HEK293 (cell line): Measurements from ENCODE around the gene CENPV.

ENCODE experiments used
- CTCF ChIA-PET: fragments of 350-600 bp; formaldehyde crosslinking; extraction: SDS; loops from one replicate; lab custom pipeline; 2021; ENCODE audit warnings: antibody characterized with exemption; lab: Yijun Ruan, JAX
- POLR2A ChIA-PET: fragments of 300-600 bp; formaldehyde crosslinking; extraction: SDS; loops from one replicate; lab custom pipeline; 2020; ENCODE audit warnings: antibody characterized with exemption, inconsistent platforms; lab: Yijun Ruan, JAX
- H3K27ac ChIP-seq: fragments of 200-500 bp; sonication (Bioruptor generic); 2 replicates; pipeline ENCODE4 v1.5.1; 2014; ENCODE audit warnings: low read depth, low read length, control low read depth, inconsistent platforms; ENCODE audit errors: extremely low read depth
- H3K36me3 ChIP-seq, 2 experiments: fragments of 200-500 bp in 1 of 2; sonication (Bioruptor generic) in 1 of 2; 1 replicate in 1 of 2; 2 replicates in 1 of 2; pipeline ENCODE4 v1.5.1; 2014 to 2017; ENCODE audit warnings: inconsistent platforms in 2 of 2, low read length in 2 of 2; ENCODE audit not compliant: control insufficient read depth in 2 of 2, insufficient read depth in 1 of 2
- H3K4me1 ChIP-seq: fragments of 200-500 bp; sonication (Bioruptor generic); 2 replicates; pipeline ENCODE4 v1.5.1; 2014; ENCODE audit warnings: mild to moderate bottlenecking, low read length, inconsistent platforms; ENCODE audit not compliant: control insufficient read depth, insufficient read depth
- H3K4me3 ChIP-seq: 2 replicates; pipeline ENCODE4 v1.5.1; 2011; ENCODE audit warnings: low read depth, mild to moderate bottlenecking, control low read depth, low read length, moderate library complexity
- H3K9me3 ChIP-seq: fragments of 200-500 bp; sonication (Bioruptor generic); 2 replicates; pipeline ENCODE4 v1.5.1; 2014; ENCODE audit warnings: low read depth, low read length, inconsistent platforms; ENCODE audit not compliant: control insufficient read depth, insufficient read depth
- ELK4 ChIP-seq: IDR thresholded peaks from 2 replicates; pipeline ENCODE4 v1.6.1; 2011; ENCODE audit warnings: mild to moderate bottlenecking, low read depth, low read length, borderline replicate concordance
- FEZF1 ChIP-seq: fragments of 450-650 bp; formaldehyde crosslinking; IDR thresholded peaks from 2 replicates; pipeline ENCODE4 v1.5.1; 2016; ENCODE audit warnings: missing biosample characterization, missing genetic modification characterization
- PRDM1 ChIP-seq: fragments of 450-650 bp; formaldehyde crosslinking; IDR thresholded peaks from 2 replicates; pipeline ENCODE4; 2016; ENCODE audit warnings: missing biosample characterization, missing genetic modification characterization
- REST ChIP-seq: fragments of 450-650 bp; formaldehyde crosslinking; IDR thresholded peaks from 2 replicates; pipeline ENCODE4 v1.5.1; 2016; ENCODE audit warnings: missing biosample characterization, missing genetic modification characterization
- SALL2 ChIP-seq: fragments of 450-650 bp; formaldehyde crosslinking; IDR thresholded peaks from 2 replicates; pipeline ENCODE4 v1.5.0; 2017; ENCODE audit warnings: missing biosample characterization, mild to moderate bottlenecking, missing genetic modification characterization, borderline replicate concordance
- SP3 ChIP-seq: fragments of 450-650 bp; formaldehyde crosslinking; IDR thresholded peaks from 2 replicates; pipeline ENCODE4 v1.5.1; 2016; ENCODE audit warnings: missing biosample characterization, missing genetic modification characterization
- YY1 ChIP-seq: fragments of 450-650 bp; formaldehyde crosslinking; IDR thresholded peaks from 2 replicates; pipeline ENCODE4 v1.5.1; 2018; ENCODE audit warnings: missing biosample characterization, missing genetic modification characterization
- ZNF133 ChIP-seq: fragments of 450-650 bp; formaldehyde crosslinking; IDR thresholded peaks from 2 replicates; pipeline ENCODE4 v1.5.1; 2016; ENCODE audit warnings: missing biosample characterization, missing genetic modification characterization
- ZNF354C ChIP-seq: fragments of 450-650 bp; formaldehyde crosslinking; IDR thresholded peaks from 2 replicates; pipeline ENCODE4 v1.5.1; 2016; ENCODE audit warnings: missing biosample characterization, missing genetic modification characterization, low read depth, borderline replicate concordance
- ZNF362 ChIP-seq: fragments of 450-650 bp; formaldehyde crosslinking; IDR thresholded peaks from 2 replicates; pipeline ENCODE4 v1.5.1; 2016; ENCODE audit warnings: missing biosample characterization, missing genetic modification characterization
- ZNF366 ChIP-seq: fragments of 450-650 bp; formaldehyde crosslinking; conservative IDR thresholded peaks from 2 replicates; pipeline ENCODE4 v1.5.1; 2016; ENCODE audit warnings: missing biosample characterization, missing genetic modification characterization
- ZNF558 ChIP-seq: fragments of 450-650 bp; formaldehyde crosslinking; IDR thresholded peaks from 2 replicates; pipeline ENCODE4 v1.5.1; 2016; ENCODE audit warnings: missing biosample characterization, missing genetic modification characterization
- ZNF580 ChIP-seq: fragments of 450-650 bp; formaldehyde crosslinking; IDR thresholded peaks from 2 replicates; pipeline ENCODE4 v1.5.1; 2016; ENCODE audit warnings: missing biosample characterization, missing genetic modification characterization
- ZNF610 ChIP-seq: fragments of 450-650 bp; formaldehyde crosslinking; IDR thresholded peaks from 2 replicates; pipeline ENCODE4 v1.5.1; 2016; ENCODE audit warnings: missing biosample characterization, missing genetic modification characterization, borderline replicate concordance
- ZNF629 ChIP-seq: fragments of 450-650 bp; formaldehyde crosslinking; IDR thresholded peaks from 2 replicates; pipeline ENCODE4 v1.5.1; 2017; ENCODE audit warnings: missing biosample characterization, missing genetic modification characterization
- ZNF843 ChIP-seq: fragments of 450-650 bp; formaldehyde crosslinking; IDR thresholded peaks from 2 replicates; pipeline ENCODE4 v1.5.1; 2016; ENCODE audit warnings: missing biosample characterization, missing genetic modification characterization
- TF ChIP-seq, protein P1 (sequence below): fragments of 450-650 bp; formaldehyde crosslinking; IDR thresholded peaks from 2 replicates; pipeline ENCODE4 v1.5.1; 2016; ENCODE audit warnings: missing biosample characterization, missing genetic modification characterization

Gene CENPV

DNA sequence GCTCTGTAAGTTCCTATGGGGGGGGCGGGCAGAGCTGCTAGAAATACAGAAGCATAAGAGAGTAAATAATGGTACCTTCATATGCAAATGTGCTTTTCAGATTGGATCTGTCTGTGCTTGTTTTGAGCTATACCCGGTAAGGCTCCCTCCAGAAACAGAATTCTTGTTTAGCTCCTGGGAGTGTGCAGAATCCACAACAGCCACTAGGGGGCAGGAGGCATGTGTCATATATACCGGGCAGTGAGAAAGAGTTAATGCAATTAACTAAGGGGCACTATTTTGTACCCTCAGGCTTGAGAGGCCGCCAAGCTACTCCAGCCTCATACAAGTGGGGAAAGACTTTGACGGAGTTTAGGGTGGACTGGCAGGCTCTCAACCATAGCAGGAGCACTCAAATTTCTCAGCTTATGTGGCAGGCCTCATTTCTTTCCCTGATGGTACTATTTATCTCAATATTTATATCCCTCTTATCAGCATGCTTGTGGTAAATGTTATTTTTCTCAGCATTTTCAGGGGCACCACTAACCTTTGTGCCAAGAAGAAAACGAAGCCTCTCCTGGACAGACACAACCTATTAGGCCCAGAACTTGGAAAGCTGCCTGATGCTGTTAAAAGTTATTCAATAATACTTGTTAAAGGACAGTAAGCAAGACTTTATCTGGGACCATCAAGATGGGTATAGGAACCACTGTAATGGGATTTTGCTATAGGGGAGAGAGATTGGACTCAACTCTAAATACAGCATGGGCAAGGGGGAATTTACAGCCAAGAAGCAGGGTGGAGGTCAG, 10.7 kb upstream of the CENPV start (continued):
- no peak for TF ChIP-seq ZNF558
- TF ChIP-seq ZNF362 (tag by site-specific recombination), result no peak
- no peak for TF ChIP-seq FEZF1 (tag by site-specific recombination)

DNA sequence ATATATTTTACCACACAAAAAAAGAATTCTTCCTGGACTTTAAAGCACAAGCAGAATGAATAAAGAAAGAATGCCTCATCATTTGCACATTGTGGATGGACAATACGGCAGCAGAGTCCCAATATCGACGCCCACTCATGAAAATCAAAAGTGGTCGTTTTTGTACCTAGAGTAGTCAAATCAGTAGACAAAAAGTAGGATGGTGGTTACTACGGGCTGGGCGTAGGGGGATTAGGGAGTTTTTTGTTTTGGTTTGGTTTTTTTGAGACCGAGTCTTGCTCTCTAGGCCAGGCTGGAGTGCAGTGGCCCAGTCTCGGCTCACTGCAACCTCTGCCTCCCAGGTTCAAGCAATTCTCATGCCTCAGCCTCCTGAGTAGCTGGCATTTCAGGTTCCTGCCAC, 8.6 kb upstream of the CENPV start:
- POLR2A ChIA-PET, result interaction anchor here (2.9 kb wide), 1 partner anchor 9 kb away, joined by 19 read pairs; the partner anchor contains the start of gene CENPV
- no peak for TF ChIP-seq SP3 (tag by site-specific recombination)
- TF ChIP-seq ZNF843 (tag by site-specific recombination), result no peak
- no peak for TF ChIP-seq ZNF354C (tag by site-specific recombination)
- no peak for TF ChIP-seq ZNF580
- TF ChIP-seq REST (tag by site-specific recombination), result no peak
- no peak for TF ChIP-seq ZNF610 (tag by site-specific recombination)
- TF ChIP-seq ZNF366 (tag by site-specific recombination), result no peak
- no peak for TF ChIP-seq ZNF133
- no peak for TF ChIP-seq ELK4
- no peak for TF ChIP-seq SALL2 (tag by site-specific recombination)
- TF ChIP-seq, protein P1, sequence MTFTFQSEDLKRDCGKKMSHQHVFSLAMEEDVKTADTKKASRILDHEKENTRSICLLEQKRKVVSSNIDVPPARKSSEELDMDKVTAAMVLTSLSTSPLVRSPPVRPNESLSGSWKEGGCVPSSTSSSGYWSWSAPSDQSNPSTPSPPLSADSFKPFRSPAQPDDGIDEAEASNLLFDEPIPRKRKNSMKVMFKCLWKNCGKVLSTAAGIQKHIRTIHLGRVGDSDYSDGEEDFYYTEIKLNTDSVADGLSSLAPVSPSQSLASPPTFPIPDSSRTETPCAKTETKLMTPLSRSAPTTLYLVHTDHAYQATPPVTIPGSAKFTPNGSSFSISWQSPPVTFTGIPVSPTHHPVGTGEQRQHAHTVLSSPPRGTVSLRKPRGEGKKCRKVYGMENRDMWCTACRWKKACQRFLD, result no peak
- TF ChIP-seq ZNF629, result no peak
- H3K4me1 ChIP-seq, result peaks cover 4% of the 10 kb centered on the region
- CTCF ChIA-PET, result interaction anchor here (0.7 to 5.8 kb wide), 3 partner anchors 8 to 160 kb away, joined by 3 to 93 read pairs (median 51); partner anchors contain the start of gene UBB
- no peak overlapping the region for H3K4me3 ChIP-seq
- no peaks in the 10 kb centered on the region; a peak in 1 of 3 replicates for H3K36me3 ChIP-seq
- no peaks in the 10 kb centered on the region for H3K9me3 ChIP-seq
- no peak overlapping the region for H3K27ac ChIP-seq

GRCh38 chr17:16358394-16358793, 5.1 kb upstream of the CENPV start:
- H3K4me1 ChIP-seq, result peaks cover 3% of the 10 kb centered on the region; the same call in 1 of the 2 replicates
- TF ChIP-seq YY1 (tag by site-specific recombination), result no peak
- TF ChIP-seq PRDM1 (tag by site-specific recombination), result peak; percentile 95
- no peak overlapping the region for H3K27ac ChIP-seq
- no peaks in the 10 kb centered on the region for H3K9me3 ChIP-seq
- H3K36me3 ChIP-seq, result no peaks in the 10 kb centered on the region
- ChIA-PET CTCF (interaction anchor here (0.6 kb wide), 1 partner anchor 38 kb away, joined by 4 read pairs; no protein-coding TSS in a partner anchor), POLR2A (no interaction called here)
- no peak overlapping the region for H3K4me3 ChIP-seq
